Fibroblast of skin of right quadriceps (primary cell): ENCODE measurements around the gene PLEKHD1.
"Not testable (repeated sequence)": the region's sequence is repeated elsewhere in the genome, so short reads cannot be mapped to it uniquely, and the experiment has no call there.

ENCODE experiments used
- DNase-seq: peaks from one replicate; pipeline ENCODE4 v3.0.0-alpha.2; 2013

The PLEKHD1 gene

DNA sequence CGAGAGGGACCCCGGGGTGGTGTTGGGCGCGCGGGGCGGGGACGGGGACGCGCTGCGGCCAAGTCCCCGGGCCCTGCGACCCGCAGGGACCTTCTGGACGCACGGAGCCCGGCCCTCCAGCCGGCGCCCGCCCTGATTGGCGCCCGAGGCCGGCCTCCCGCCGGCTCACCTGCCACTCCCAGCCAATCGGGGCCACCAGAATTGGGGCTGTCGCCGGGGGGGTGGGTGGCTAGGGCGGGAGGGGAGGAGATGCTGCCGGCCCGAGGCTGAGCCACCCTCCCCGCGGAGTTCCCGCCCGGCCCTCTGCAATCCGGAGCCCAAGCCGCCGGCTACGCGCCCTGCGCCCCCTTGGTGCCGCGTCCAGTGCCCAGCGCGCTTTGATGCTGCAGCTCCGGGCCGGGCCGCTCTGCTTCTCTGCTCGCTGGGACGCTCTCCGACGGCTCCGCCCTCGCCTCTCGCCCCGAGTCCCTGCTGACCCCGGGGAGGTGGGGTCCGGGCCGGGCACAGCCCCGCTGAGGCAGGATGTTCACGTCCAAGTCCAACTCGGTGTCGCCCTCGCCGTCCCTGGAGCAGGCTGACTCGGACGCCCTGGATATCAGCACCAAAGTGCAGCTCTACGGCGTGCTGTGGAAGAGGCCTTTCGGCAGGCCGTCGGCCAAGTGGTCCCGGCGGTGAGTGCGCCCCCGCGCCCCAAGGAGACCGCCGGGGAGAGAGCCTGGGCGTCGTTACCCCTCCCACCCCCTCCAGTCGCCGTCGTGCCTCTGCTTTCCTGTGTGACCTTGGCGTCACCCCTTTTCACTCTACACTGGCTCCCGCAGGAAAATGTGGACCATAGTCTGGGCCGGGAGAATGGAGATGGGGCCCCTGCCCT is at the start of gene PLEKHD1:
PLEKHD1 (plus strand) TSS at position 285 of the 871 bp plus-strand sequence; CDS start at position 523, 238 bp downstream.
- DNase-seq = no peak

DNA sequence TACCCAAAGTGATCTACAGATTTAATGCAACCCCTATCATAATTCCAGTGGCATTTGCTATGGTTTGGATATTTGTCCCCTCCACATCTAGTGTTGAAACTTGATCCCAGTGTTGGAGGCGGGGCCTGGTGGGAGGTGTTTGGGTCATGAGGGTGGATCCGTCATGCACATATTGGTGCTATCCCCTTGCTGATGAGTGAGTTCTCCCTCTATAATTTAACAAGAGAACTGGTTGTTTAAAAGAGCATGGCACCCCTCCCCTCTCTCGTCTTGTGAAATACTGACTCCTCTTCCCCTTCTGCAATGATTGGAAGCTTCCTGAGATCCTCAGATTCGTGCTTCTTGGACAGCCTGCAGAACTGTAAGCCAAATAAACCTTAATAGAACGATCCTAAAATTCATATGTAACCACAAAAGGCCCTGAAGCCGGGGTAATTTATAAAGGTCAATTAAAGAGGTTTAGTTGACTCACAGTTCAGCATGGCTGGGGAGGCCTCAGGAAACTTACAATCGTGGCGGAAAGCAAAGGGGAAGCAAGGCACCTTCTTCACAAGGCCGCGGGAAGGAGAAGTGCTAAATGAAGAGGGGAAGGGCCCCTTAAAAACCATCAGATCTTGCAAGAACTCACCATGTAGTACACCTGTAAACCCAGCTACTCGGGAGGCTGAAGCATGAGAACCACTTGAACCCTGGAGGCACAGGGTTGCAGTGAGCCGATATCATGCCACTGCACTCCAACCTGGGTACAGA is 44.8 kb upstream of the PLEKHD1 start:
- no peak for DNase-seq

- DNase-seq = peak; percentile 5
These were observed 42.6 kb upstream of the PLEKHD1 start for GRCh38 chr14:69441948-69442347.

GRCh38 chr14:69443296-69443805 is 41.2 kb upstream of the PLEKHD1 start:
- peak; percentile 11 for DNase-seq

DNA sequence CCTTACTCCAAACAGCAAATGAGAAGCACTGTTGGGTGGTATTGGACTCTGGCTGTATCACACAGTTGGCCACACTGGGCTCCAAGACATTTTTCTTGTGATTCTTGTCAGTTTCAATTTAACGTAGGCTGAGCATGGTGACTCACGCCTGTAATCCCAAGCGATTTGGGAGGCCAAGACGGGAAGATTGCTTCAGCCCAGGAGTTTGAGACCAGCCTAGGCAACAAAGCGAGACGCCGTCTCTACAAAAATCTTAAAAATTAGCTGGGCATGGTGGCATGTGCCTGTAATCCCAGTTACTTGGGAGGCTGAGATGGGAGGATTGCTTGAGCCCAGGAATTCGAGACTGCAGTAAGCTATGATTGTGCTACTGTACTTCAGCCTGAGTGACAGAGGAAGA is 35.3 kb upstream of the PLEKHD1 start:
- DNase-seq = no peak

- no peak for DNase-seq
These were observed 32.6 kb upstream of the PLEKHD1 start for GRCh38 chr14:69451941-69452340.

DNA sequence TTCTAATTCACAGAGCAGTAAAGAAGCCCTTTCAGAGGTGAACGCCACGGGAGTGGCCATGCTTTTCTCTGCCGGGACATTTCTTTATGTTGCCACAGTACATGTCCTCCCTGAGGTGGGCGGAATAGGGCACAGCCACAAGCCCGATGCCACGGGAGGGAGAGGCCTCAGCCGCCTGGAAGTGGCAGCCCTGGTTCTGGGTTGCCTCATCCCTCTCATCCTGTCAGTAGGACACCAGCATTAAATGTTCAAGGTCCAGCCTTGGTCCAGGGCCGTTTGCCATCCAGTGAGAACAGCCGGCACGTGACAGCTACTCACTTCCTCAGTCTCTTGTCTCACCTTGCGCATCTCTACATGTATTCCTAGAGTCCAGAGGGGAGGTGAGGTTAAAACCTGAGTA is 26.2 kb upstream of the PLEKHD1 start:
- no peak for DNase-seq

DNA sequence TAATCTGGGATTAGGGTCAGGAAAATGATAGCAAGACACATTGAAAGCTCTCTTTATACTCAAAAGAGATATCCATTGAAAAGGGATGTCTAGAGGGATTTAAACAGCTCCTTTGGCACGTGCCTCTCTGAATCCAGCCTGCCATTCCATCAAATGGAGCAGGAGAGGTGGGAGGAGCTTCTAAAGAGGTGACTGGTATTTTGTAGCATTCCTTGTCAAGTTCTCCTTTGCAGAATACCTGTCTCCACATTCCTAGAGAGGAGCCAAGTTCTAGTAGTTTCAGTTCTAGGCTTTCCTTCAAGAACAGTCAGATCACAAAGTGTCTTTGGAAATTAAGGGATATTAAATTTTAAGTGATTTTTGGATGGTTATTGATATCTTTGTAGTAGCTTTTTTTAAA is 25.4 kb upstream of the PLEKHD1 start:
- DNase-seq = no peak

DNA sequence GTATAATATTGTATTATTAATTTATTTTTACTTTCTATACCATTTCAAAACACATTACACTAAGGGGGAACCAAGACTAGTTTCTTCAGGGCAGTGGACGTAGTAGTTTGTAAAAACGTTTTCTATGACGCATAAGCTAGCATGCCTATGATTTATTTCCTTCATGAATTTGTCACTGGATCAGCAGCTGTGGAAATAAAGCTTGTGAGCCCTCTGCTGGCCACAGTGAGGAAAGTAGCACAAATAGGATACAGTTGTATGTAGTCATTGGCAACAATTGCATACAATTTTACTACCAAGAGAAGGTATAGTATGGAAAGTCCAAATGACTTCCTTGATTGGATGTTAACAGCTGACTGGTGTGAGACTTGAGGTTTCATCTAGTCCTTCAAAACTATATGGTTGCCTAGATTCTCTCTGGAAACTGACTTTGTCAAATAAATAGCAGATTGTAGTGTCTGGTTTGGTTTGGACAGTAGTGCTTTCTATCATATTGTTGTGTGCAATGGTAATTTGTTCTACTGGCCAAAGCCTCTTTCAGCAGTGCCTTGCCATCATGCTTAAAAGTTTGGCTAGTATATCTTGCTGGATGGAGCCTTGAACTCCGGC is 24.3 kb upstream of the PLEKHD1 start:
- DNase-seq = peak; percentile 86

DNA sequence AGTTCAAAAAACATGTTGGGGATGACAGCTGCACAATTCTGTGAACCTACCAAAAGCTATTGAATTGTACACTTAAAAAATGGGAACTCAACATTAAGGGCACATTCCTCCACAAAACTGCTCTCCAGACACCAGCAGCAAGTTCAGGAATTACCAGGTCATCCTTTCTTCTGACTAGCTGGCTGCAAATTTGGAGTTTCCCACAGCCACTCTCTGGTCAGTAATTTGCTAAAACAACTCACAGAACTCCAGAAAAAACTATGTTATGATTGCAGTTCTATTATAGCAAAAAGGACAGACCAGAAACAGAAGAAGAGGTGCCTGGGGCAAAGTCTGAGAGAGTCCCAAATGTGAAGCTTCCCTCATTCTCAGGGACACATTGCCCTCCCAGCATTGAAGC is 20.1 kb upstream of the PLEKHD1 start:
- DNase-seq = peak; percentile 8

DNA sequence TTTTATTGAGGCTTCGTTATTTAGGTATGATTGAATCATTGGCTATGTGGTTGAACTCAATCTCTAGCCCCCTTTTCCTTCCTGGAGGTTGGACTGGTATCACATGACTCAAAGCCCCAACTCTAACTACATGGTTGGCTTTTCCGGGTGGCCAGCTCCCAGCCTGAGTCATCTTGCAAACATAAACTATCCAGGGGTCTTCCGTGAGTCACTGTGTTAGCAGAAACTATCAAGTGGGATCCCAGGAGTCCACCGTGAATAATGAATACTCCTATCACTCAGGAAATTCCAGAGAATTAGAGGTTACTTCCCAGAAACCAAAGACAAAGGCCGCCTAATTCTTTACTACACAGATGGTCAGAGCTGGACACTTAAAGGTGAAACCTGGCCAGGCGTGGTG is 19.7 kb upstream of the PLEKHD1 start:
- peak; percentile 91 for DNase-seq

GRCh38 chr14:69468949-69469348 is 15.6 kb upstream of the PLEKHD1 start:
- no peak for DNase-seq

GRCh38 chr14:69471436-69471835 is 13.1 kb upstream of the PLEKHD1 start:
- no peak for DNase-seq

DNA sequence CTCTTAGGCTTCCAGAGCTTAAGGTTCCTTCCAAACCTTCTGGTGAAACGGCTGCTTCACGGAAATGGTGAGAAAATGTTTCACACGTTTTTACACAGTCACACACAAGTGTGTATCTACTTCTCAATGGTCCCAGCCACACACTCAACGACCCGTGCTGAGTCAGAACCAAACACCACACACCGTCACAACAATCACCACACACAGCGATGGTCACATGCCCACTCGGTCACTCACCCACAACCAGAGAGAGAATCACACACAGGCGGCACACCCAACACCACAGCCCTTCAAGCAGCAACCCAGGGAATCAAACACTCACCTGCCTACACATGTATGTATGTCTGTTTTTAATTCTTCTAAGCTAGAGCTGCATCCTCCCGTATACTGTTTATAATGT is 12.6 kb upstream of the PLEKHD1 start:
- no peak for DNase-seq

DNA sequence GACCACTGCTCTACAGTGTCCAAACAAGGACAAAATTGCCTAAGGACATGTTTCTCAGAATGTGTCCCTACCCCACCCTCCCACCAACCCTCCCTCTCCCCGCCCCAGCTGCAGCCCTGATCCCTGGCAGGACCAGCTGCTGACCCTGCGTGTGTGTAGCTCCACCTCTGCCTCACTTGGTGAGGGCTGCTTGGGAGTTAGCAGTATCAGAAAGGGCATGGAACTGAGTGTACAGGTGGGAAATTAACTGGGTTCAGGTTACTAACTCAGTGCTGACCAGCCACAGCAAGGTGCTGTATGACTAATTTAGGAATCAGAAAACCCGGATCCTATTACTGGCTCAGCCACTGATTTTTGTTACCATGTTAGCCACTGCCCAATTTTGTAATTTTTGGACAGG is 11.3 kb upstream of the PLEKHD1 start:
- no peak for DNase-seq

GRCh38 chr14:69473946-69474345 is 10.6 kb upstream of the PLEKHD1 start:
- DNase-seq = no peak

GRCh38 chr14:69475194-69475818 is 9.2 kb upstream of the PLEKHD1 start:
- DNase-seq = no peak

- not testable (repeated sequence) for DNase-seq
These were observed 7.6 kb upstream of the PLEKHD1 start for GRCh38 chr14:69476824-69477450.

DNA sequence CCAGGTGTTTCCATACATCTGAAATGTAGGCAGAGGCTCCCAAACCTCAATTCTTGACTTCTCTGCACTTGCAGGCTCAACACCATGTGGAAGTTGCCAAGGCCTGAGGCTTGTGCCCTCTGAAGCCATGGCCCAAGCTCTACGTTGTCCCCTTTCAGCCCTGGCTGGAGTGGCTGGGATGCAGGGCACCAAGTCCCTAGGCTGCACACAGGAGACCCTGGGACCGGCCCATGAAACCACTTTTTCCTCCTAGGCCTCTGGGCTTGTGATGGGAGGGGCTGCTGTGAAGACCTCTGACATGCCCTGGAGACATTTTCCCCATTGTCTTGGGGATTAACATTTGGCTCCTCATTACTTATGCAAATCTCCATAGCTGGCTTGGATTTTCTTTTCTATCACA is 6.5 kb upstream of the PLEKHD1 start:
- not testable (repeated sequence) for DNase-seq

DNA sequence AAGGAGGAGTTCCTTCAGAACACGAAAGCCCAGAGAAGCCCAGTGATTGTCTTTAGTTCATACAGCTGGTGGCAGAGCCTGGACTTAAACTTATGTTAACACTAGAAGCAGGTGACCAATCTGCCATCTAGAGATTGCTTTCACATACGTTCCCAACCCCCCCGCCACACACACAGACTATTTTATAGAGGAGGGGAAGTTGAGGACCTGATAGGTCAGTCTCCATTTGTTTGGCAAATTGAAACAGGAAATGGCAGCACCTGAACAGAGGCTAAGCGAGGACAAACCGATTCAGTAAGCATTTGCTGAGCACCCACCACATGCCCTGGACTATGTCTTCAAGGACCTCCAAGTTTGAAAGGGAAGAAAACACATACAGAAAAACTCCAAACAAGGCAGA is 4.8 kb upstream of the PLEKHD1 start:
- no peak for DNase-seq

DNA sequence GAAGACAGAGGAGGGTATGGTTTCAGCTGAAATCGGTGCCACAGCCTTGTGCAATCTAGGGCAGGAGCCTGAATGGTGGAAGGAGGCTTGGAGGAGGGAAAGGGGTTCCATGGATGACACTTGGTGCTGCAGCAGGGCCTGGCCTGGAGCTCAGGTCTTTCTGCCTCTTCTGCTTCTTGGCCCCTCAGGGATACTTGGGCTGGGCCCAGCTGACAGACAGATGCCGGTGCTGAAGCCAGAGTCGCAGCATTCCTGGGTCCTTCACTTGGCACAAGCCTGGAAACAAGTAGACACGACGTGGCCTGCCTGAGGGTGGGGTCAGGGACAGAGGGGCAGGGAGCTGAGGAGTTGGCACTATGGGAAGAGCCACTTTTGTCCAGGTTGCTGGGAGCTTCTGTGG is 4.4 kb upstream of the PLEKHD1 start:
- DNase-seq = no peak

DNA sequence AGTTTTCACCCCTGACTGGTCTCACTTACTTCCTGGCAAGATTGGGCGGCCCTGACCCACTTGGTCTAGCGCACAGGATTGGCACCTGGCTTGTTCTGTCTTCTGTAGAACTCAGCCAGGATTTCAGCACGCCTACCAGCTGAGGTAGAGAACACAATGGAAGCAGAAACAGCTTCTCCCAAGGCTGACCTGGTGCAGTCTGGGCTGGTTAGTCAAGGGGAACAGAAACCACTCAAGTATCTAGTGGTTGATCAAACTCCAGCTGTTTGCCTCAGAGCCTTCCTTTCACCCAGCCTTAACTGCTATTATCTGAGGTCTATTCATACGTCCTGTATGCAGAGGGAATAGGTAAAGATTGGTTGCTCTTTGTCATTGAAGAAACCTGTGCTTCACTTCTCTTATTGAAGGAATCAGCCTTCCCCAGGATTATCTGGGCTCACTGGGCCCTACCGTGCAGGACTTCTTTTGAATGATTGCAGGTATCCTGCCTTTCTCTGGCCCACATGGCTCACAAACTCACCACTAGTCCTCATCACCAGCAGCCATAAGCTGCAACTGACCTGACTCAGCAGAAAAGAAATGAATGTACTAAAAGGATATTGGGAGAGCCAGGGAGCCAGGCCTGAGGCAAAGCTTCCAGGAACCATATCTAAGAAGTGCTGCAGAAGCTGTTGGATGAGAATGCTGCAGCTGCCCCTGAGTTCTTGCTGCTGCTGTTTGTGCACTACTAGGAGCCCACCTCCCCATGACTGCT is 2.5 kb upstream of the PLEKHD1 start:
- no peak for DNase-seq
